ENCODE measurements around the gene ANKRD36B.
"Not testable (repeated sequence)": the region's sequence is repeated elsewhere in the genome, so short reads cannot be mapped to it uniquely, and the experiment has no call there.

Gene ANKRD36B

DNA sequence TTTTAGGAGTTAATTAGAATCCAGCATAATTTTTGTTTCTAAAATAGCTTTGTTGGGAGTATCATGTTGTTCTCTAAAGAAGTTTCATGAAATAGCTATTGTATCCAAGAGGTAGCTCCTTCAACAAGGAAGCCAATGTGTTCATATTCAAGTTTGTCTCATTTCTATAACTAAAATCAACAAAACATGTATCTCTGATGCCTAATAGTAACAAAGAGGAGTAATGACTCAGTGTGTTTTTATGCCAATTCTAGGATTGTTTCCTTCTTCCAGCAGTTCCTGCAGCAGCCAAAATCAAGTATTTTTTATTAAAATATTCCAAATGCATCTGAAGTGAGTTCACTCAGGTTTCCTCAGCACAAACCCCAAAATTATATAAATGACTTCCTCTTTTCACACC lies 41.1 kb downstream of the ANKRD36B start:
- DNase-seq = not testable (repeated sequence)

DNA sequence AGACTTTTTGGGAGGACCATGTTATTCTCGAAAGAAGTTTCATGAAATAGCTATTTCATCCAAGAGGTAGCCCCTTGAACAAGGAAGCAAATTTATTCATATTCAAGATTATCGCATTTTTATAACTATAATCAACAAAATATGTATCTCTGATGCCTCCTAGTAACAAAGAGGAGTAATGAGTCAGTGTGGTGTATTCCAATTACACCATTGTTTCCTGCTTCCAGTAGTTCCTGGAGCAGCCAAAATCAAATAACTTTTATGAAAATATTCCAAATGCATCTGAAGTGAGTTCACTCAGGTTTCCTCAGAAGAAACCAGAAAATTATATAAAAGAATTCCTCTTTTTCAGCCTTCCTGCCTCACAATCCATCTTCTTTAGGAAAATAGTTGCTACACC lies 43.0 kb downstream of the ANKRD36B start:
- DNase-seq = no peak

DNA sequence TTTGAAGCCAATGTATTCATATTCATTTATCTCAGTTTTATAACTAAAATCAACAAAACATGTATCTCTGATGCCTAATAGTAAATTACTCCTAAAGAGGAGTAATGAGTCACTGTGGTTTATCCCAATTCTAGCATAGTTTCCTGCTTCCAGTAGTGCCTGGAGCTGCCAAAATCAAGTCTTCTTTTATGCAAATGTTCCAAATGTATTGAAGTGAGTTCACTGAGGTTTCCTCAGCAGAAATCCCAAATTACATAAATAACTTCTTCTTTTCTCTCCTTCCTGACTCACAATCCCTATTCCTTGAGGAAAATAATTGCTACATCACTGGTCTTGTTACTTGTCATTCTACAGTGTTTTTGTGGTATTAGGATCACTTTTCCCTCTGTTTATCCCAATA lies 44.8 kb downstream of the ANKRD36B start:
- DNase-seq = not testable (repeated sequence)

DNA sequence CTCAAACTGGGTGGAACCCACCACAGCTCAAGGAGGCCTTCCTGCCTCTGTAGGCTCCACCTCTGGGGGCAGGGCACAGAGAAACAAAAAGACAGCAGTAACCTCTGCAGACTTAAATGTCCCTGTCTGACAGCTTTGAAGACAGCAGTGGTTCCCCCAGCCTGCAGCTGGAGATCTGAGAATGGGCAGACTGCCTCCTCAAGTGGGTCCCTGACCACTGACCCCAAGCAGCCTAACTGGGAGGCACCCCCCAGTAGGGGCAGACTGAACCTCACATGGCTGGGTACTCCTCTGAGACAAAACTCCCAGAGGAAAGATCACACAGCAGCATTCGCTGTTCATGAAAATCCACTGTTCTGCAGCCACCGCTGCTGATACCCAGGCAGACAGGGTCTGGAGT lies 63.8 kb downstream of the ANKRD36B start:
- DNase-seq = not testable (repeated sequence)

DNA sequence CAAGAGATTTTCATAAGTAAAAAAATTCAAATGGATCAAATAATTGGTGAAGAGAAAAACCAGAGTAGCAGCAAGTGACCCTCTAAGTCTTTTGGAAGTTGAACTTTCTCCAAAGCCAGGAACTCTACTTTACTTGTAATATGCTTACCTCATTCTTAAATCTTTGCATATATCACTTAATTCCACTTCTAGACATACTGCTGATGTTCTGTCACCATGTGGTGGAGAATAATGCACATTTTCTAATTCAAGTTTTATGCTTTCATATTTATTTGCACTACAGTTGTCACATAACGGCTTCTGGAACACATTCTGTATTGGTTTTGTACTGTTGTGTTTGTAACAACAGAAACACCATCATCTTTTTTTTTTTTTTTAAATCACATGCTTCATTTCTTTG lies 65.9 kb downstream of the ANKRD36B start:
- DNase-seq = not testable (repeated sequence)

DNA sequence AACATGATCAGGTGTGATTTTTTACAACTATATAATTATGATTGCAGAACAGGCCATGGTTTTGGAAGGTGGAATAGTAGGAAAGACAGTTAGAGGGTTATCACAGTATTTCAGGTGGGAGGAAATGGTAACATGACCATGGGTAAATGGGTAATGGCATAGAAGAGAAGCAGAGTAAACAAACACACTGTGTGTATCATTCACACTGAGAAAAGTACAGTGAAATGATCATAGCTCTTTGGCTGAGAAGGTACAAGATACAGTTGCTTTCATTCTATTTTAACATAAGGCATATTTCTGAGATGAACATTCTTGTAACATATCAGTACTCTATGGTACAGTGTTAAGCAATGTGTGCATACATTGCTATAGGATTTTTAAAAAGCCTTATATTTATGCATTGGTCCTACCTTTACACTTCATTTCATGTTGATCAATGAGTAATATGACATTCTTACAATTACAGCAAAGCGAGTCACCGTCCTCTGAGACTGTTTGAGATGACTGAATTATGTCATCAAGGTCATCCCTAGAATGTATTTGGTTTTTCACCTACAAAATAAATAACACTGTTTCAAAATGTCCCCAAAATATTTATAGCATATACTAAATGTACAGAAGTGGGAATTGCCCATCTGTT lies 66.6 kb downstream of the ANKRD36B start:
- DNase-seq = not testable (repeated sequence)

DNA sequence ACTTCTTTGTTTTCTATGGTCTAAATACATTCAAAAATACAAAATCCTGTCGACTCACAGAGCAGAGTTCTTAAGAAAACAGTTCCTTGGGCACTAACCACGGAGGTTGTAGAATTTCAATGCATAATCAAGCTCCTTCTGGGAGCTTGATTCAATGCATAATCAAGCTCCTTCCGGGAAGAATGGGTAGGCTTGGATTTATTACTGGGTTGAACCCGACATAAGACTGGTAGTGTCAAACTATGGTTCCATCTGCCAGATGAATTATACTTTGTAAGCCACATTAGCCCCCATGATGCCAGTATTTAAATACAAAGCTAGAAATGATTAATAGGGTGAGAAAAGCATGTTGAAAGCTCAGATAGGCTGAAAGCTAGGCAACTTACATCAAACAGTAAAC lies 94.0 kb downstream of the ANKRD36B start:
- DNase-seq = not testable (repeated sequence)

DNA sequence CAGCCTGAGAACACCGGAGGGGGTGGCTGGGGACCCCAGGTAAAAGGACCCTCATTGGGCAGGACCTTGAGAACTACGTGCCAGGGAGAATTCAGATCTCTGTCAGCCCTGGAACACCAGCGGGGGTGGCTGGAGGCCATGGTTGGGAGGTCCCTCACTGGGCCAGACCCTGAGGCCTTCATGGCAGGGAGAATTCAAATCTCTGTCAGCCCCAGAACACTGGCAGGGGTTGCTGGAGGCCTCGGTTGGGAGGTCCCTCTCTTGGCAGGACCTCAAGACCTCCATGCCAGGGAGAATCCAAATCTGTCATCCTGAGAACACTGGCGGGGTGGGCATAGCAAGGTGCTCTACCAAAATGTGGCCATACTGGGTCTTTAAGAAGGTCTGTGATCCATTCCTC lies 99.5 kb downstream of the ANKRD36B start:
- DNase-seq = peak; percentile 17
